Lower lobe of right lung (tissue), 2 donors: ENCODE measurements around the gene RYR1. TPM values are rescaled to one million over a fixed set of nuclear protein-coding genes. Genes with fewer than 3 reads are reported as not detected.
"Not testable (repeated sequence)": the region's sequence is repeated elsewhere in the genome, so short reads cannot be mapped to it uniquely, and the experiment has no call there.

Experiments
- ATAC-seq, 2 donors: fragments of 200-7000 bp; cut with Tn5 transposase; one replicate each; pipeline ENCODE4 v1.9.1; 2020 to 2022; ENCODE audit warnings: mild to moderate bottlenecking in 2 of 2, moderate library complexity in 2 of 2
- DNase-seq: peaks from one replicate; pipeline ENCODE4 v3.0.0-alpha.2; 2020
- H3K27ac ChIP-seq: fragments of 200-600 bp; one replicate; pipeline ENCODE4 v1.8.0; 2022
- H3K27me3 ChIP-seq: fragments of 200-600 bp; one replicate; pipeline ENCODE4 v1.8.0; 2022; ENCODE audit warnings: low read depth
- H3K36me3 ChIP-seq: fragments of 200-600 bp; one replicate; pipeline ENCODE4 v1.8.0; 2022; ENCODE audit warnings: mild to moderate bottlenecking
- H3K4me1 ChIP-seq: fragments of 200-600 bp; one replicate; pipeline ENCODE4 v1.8.0; 2022
- H3K4me3 ChIP-seq: fragments of 200-600 bp; one replicate; pipeline ENCODE4 v1.8.0; 2022; ENCODE audit warnings: mild to moderate bottlenecking
- H3K9me3 ChIP-seq: fragments of 200-600 bp; one replicate; pipeline ENCODE4 v1.8.0; 2022
- intact Hi-C: fragments of 100-400 bp; cut with DNase I; formaldehyde crosslinking; loops from one replicate; pipeline ENCODE4 v1.11.0; 2022
- total RNA-seq: library from RNA; stranded (reverse); fragmentation: NEBNext Ultra II Directional; extraction: Animal tissue kit (Norgen Biotek cat#: 25700); gene quantifications from one replicate; pipeline ENCODE4 v1.2.1, GENCODE V29; 2021
- TF ChIP-seq, protein P1 (sequence below): fragments of 200-600 bp; IDR thresholded peaks from one replicate; pipeline ENCODE4 v1.8.0; 2022; ENCODE audit warnings: antibody characterized with exemption, mild to moderate bottlenecking
- donor health status: DM: no; HTN: yes; CAD: no; lungs with severe emphysema.

RYR1 gene
- total RNA-seq, 1 donor from 2014 or later: 9.2 TPM

DNA sequence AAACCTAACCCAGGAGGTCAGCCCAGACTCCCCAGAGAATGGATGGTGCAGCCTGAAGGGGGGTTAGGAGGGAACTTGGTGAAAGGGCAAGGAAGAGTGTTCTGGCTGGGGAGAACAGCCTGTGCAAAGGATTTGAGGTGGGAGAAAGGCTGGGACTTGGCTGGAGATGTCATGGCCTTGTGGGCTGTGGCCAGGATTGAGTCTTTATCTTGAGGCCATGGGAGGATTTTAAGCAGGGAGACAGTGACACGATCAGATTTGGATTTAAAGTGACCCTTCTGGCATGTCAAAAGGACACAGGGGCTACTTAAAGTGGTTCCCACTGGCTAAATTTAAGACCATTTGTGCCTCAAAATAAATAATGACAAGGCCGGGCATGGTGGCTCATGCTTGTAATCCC is 154.6 kb downstream of the RYR1 start:
- Histone ChIP-seq H3K4me3 (no peak overlapping the region), H3K36me3 (peaks cover 5% of the 10 kb centered on the region), H3K9me3 (no peaks in the 10 kb centered on the region), H3K27ac (no peak overlapping the region), H3K27me3 (no peaks in the 10 kb centered on the region), H3K4me1 (no peaks in the 10 kb centered on the region)
- no peak for DNase-seq
- no peak for ATAC-seq
- TF ChIP-seq, protein P1, sequence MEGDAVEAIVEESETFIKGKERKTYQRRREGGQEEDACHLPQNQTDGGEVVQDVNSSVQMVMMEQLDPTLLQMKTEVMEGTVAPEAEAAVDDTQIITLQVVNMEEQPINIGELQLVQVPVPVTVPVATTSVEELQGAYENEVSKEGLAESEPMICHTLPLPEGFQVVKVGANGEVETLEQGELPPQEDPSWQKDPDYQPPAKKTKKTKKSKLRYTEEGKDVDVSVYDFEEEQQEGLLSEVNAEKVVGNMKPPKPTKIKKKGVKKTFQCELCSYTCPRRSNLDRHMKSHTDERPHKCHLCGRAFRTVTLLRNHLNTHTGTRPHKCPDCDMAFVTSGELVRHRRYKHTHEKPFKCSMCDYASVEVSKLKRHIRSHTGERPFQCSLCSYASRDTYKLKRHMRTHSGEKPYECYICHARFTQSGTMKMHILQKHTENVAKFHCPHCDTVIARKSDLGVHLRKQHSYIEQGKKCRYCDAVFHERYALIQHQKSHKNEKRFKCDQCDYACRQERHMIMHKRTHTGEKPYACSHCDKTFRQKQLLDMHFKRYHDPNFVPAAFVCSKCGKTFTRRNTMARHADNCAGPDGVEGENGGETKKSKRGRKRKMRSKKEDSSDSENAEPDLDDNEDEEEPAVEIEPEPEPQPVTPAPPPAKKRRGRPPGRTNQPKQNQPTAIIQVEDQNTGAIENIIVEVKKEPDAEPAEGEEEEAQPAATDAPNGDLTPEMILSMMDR: no peak
- intact Hi-C loops: no loop called here

DNA sequence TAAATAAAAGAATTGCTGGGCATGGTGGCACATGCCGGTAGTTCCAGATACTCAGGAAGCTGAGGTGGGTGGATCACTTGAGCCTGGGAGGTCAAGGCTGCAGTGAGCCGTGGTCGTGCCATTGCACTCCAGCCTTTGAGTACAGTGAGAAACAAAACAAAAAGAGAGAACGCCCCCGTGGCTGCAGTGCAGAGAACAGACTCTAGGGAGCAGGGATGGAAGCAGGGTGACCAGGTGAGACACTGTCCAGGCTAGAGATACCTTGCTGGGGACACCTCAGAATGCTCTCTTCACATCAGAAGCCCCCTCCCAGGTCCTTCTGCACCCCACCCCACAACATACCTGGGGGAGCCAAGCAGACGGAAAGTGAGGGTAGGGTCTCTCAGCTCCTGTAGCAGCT is 159.4 kb downstream of the RYR1 start:
- intact Hi-C loops: no loop called here
- H3K9me3 ChIP-seq: no peaks in the 10 kb centered on the region
- TF ChIP-seq, protein P1: no peak

DNA sequence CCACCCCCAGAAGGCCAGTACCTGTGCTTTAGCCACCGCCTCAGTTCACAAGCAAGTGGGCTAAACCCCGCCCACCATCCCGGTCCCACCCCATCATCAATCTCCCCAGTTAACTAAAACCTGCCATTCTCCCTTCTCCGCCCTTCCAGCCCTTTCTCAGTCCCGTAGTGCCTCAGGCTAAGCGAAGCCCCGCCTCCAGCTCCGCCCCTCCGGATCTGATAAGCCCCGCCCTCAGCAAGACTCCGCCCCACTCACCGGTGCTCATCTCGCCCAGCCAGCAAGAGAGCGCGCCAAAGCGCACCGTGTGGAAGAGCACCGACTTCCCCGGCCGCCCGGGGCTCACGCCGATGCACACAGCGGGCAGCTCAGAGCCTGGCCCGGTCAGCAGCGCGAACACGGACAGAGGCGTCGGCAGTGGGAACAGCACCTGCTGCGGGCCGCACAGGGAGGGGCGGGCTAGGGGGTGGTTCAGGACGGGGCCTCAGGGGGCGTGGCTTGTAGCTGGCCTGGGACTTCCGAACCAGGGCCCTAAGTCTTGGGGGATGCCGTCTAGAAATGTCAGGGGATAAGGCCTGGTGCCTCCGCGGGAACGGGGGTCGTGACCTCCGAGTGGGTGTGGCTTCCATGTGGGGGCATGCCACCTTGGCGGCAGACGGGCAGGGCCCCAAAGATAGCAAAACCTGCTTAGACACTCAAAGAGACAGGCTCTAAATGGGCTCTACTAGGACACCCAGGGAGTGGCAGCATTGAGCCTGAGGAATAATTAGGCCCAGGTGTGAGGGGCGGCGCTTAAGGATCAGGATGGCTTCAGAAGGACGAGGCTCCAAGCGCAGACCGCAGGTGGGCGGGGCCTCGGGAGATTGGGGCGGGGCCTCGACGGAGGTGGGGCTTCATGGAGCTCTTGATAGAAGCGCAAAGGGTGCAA is 162.8 kb downstream of the RYR1 start:
- TF ChIP-seq, protein P1: no peak
- peak; percentile 84 to 91 for ATAC-seq
- DNase-seq: peak; percentile 79
- H3K4me1 ChIP-seq: no peaks in the 10 kb centered on the region
- peak overlapping the region; percentile 34 for H3K4me3 ChIP-seq
- intact Hi-C loops: no loop called here
- H3K36me3 ChIP-seq: no peaks in the 10 kb centered on the region
- no peak overlapping the region for H3K27ac ChIP-seq
- no peaks in the 10 kb centered on the region for H3K9me3 ChIP-seq
- peaks cover 4% of the 10 kb centered on the region for H3K27me3 ChIP-seq

More for the DNA sequence above, 159.4 kb downstream of the RYR1 start:
- Histone ChIP-seq H3K27ac (no peak overlapping the region), H3K4me1 (no peaks in the 10 kb centered on the region), H3K27me3 (peaks cover 4% of the 10 kb centered on the region), H3K4me3 (no peak overlapping the region), H3K36me3 (no peaks in the 10 kb centered on the region)
- DNase-seq: no peak
- no peak for ATAC-seq

DNA sequence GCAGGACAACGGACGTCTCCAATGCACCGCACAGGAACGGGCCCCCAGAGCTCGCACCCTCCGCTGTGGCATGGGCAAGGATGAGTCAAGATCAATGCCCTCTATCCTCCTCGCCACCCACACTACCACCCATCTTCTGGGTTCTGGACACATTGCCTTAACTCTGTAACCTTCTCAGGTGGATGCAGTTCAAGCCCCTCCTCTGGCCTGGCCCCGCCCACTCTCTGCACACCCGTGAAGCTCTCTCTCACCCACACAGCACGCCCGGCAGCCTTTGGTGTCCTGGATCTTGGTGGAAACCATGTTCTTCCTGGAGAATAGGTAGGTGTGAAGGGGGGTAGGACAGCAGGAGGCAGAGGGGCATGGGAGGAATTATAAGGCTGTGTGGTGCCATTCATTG is 163.6 kb downstream of the RYR1 start:
- H3K9me3 ChIP-seq: no peaks in the 10 kb centered on the region
- no peaks in the 10 kb centered on the region for H3K4me1 ChIP-seq
- no peak overlapping the region for H3K27ac ChIP-seq
- H3K36me3 ChIP-seq: no peaks in the 10 kb centered on the region
- ATAC-seq: no peak
- no peak for DNase-seq
- TF ChIP-seq, protein P1: no peak
- peaks cover 4% of the 10 kb centered on the region for H3K27me3 ChIP-seq
- H3K4me3 ChIP-seq: no peak overlapping the region
- intact Hi-C loops: no loop called here

DNA sequence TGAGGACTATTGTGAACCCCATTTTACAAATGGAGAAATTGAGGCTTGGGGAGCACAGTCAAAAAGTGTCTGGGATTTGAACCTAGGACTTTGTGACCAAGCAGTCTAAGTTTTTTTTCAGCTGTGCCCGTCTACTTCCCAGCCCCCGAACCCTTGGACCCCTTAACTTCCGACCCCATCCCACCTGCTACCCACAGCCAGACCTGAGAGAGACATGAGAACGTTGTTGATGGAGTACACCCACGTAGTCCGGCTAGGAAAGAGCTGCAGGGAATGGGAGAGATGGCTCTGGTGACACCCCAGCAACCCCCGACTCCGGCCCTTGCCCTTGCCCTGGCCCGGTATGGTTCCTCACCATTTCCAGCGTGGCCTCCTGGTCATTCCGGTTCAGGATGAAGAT is 166.2 kb downstream of the RYR1 start:
- Histone ChIP-seq H3K4me1 (no peaks in the 10 kb centered on the region), H3K4me3 (no peak overlapping the region), H3K36me3 (no peaks in the 10 kb centered on the region), H3K27ac (no peak overlapping the region), H3K9me3 (no peaks in the 10 kb centered on the region), H3K27me3 (no peaks in the 10 kb centered on the region)
- DNase-seq (no peak), ATAC-seq (no peak)
- TF ChIP-seq, protein P1: no peak
- intact Hi-C loops: no loop called here

DNA sequence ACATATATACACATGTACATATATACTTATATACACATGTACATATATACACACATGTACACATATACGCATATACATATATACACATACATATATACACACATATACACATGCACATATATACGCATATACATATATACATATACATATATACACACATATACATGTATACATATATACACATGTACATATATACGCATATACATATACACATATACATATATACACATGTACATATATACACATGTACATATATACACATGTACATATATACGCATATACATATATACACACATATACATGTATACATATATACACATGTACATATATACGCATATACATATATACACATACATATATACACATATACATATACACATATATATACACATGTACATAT is 169.4 kb downstream of the RYR1 start:
- H3K27ac ChIP-seq, ATAC-seq, H3K4me3 ChIP-seq, H3K27me3 ChIP-seq, H3K36me3 ChIP-seq, H3K9me3 ChIP-seq, intact Hi-C loops, H3K4me1 ChIP-seq, DNase-seq: not testable (repeated sequence)
